RWPE1 (cell line): ENCODE measurements around the gene MINDY4.

ENCODE experiments used
- CTCF ChIA-PET: fragments of 350-600 bp; sonication (Branson Sonifier 250); formaldehyde crosslinking; extraction: SDS; loops from one replicate; lab custom pipeline; 2021; lab: Yijun Ruan, JAX
- POLR2A ChIA-PET: fragments of 400-600 bp; formaldehyde crosslinking; extraction: SDS; loops from one replicate; lab custom pipeline; 2020; ENCODE audit warnings: antibody characterized with exemption; ENCODE audit not compliant: low non-redundant PET; lab: Yijun Ruan, JAX
- DNase-seq: peaks from one replicate; pipeline ENCODE4 v3.0.0; 2012; ENCODE audit warnings: low spot score
- H3K27ac ChIP-seq: fragments of 450-650 bp; 2 replicates; pipeline ENCODE4 v1.5.1; 2017
- TF ChIP-seq, protein P1 (sequence below): fragments of 450-650 bp; conservative IDR thresholded peaks from 2 replicates; pipeline ENCODE4 v1.5.1; 2017; ENCODE audit warnings: low read depth, mild to moderate bottlenecking

Gene MINDY4

DNA sequence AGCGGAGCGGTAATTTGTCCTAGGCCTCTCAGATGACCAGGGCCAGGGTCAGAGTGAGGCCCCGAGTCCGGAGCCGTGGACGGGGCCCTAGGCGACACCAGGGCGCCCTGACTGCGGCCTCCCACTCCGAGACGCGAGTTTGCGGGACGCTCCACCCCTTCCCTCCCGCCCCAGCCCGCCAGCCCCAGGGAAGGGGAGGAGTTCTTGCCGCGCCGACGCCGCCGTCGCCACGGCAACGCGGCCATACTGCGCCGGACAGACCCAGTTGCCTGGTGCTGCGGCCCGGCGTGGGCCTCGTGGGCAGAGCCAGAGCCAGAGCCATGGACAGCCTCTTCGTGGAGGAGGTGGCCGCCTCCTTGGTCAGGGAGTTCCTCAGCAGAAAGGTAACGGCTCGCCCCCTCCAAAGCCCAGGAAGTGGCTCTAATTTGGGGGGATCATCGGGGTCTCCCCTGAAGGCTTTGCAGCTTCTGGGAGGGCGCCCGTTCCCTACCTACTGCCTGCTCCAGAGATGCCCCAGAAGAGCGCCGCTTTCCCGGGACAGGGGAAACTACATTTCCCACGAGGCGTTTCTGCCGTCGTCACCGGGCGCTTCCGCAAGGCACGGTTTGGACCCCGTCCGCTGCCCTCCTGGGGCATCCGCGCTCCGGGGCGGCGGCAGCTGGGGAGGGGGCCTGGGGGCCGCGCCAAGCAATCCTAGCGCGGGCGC, at the start of gene MINDY4:
MINDY4 (plus strand) TSS at position 244 of the 706 bp plus-strand sequence; CDS start at position 321, 77 bp downstream.
- ChIA-PET CTCF (interaction anchor here (0.6 kb wide), 1 partner anchor 187 kb away, joined by 3 read pairs; no protein-coding TSS in a partner anchor), POLR2A (no interaction called here)
- TF ChIP-seq, protein P1, sequence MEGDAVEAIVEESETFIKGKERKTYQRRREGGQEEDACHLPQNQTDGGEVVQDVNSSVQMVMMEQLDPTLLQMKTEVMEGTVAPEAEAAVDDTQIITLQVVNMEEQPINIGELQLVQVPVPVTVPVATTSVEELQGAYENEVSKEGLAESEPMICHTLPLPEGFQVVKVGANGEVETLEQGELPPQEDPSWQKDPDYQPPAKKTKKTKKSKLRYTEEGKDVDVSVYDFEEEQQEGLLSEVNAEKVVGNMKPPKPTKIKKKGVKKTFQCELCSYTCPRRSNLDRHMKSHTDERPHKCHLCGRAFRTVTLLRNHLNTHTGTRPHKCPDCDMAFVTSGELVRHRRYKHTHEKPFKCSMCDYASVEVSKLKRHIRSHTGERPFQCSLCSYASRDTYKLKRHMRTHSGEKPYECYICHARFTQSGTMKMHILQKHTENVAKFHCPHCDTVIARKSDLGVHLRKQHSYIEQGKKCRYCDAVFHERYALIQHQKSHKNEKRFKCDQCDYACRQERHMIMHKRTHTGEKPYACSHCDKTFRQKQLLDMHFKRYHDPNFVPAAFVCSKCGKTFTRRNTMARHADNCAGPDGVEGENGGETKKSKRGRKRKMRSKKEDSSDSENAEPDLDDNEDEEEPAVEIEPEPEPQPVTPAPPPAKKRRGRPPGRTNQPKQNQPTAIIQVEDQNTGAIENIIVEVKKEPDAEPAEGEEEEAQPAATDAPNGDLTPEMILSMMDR, result no peak
- DNase-seq, result peak; percentile 59
- H3K27ac ChIP-seq, result peak within 1 kb of the TSS; percentile 29

DNA sequence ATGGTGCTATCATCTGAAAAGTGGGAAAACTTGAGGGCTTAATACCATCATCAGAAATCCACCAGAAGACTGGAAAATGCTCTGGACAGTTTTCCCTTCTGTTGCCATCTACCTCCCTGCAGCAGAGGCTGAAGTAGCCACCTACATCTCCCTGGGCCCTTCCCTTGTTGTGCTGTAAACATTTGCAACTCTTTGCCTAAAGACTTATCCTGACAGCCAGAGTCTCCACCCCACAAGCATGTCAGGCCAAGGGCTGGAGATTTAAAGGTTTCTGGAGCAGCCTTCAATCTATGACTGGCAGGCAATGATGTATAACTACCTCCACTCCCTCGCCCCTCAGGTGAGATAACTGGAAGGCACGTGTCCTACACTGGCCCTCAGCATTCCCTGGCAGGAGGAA, 49.0 kb upstream of the MINDY4 start:
- TF ChIP-seq, protein P1, result no peak
- ChIA-PET POLR2A (no interaction called here), CTCF (no interaction called here)
- no peak overlapping the region for H3K27ac ChIP-seq
- DNase-seq, result no peak

DNA sequence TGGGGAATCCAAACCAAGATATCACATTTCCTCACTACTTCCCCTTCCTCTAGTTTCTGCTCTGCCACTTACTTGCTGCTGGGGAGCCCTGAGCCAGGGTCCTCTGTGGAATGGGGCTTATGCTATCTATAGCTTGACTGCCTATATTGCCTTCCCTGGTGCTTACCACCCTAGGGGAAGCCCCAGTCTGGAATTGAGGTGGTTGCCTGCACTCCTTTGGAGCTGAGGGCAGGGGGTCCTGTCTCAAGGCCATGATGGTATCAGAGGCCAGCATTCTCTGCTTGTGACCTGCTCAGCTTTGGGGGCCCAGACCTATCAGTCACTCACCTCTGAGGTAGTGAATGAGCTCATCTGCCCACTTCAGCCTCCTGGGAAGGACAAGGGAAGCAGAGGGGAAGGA, 48.5 kb upstream of the MINDY4 start:
- H3K27ac ChIP-seq, result no peak overlapping the region
- ChIA-PET CTCF (interaction anchor here (0.6 to 1.1 kb wide), 2 partner anchors 17 to 18 kb away, joined by 3 read pairs; no protein-coding TSS in a partner anchor), POLR2A (no interaction called here)
- TF ChIP-seq, protein P1, result no peak
- no peak for DNase-seq

DNA sequence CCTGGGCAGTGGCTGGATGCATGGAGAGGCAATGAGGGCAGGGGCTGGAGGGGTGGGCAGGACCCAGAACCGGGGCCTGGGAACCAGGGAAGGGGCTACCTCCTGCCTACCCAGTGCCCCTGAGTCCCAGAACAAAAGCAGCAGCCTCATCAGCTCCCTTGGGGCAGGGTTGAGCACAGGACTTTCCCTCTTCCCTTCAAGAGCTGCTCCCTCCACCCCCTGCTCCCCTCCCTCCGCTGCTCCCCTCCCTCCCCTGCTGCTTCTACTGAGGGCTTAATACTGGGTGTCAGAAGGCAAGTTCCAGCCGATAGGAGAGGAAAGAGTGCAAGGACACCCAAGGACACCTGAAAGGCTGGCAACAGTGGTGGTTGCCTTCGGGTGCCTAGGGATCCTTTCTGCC, 47.4 kb upstream of the MINDY4 start:
- no peak overlapping the region for H3K27ac ChIP-seq
- ChIA-PET POLR2A (no interaction called here), CTCF (interaction anchor here (1.1 kb wide), 1 partner anchor 17 kb away, joined by 3 read pairs; no protein-coding TSS in a partner anchor)
- TF ChIP-seq, protein P1, result no peak
- DNase-seq, result no peak

DNA sequence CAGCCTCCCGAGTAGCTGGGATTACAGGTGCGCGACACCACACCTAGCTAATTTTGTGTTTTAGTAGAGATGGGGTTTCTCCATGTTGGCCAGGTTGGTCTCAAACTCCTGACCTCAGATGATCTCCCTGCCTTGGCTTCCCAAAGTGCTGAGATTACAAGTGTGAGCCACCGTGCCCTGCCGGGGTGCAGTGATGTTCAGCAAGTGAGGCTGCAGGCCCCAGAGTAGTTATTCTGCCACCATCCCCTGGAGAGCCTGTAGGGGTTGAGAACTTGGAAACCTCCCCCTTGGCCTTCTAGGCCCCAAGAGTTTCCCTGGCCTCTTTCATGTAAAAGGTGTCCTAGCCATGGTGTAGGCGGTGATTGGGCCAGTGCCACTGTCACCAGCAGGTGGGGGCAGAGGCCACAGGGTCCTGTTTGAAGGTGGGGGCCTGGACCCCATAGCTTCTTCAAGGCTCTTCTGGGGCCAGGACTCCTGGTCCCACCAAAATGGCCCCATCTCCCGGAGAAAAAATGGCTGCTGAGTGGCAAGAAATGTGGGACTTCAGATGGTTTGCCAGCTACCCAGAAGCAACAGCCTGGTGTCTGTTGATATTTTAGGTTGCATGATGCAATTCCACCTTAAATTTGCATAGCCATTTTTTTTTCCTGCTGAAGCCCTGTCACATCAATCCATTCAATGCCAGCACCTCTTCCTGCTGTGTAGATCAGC, 44.8 kb upstream of the MINDY4 start:
- POLR2A ChIA-PET, result no interaction called here
- no peak for DNase-seq
- H3K27ac ChIP-seq, result no peak overlapping the region
- TF ChIP-seq, protein P1, result no peak
- CTCF ChIA-PET, result no interaction called here

DNA sequence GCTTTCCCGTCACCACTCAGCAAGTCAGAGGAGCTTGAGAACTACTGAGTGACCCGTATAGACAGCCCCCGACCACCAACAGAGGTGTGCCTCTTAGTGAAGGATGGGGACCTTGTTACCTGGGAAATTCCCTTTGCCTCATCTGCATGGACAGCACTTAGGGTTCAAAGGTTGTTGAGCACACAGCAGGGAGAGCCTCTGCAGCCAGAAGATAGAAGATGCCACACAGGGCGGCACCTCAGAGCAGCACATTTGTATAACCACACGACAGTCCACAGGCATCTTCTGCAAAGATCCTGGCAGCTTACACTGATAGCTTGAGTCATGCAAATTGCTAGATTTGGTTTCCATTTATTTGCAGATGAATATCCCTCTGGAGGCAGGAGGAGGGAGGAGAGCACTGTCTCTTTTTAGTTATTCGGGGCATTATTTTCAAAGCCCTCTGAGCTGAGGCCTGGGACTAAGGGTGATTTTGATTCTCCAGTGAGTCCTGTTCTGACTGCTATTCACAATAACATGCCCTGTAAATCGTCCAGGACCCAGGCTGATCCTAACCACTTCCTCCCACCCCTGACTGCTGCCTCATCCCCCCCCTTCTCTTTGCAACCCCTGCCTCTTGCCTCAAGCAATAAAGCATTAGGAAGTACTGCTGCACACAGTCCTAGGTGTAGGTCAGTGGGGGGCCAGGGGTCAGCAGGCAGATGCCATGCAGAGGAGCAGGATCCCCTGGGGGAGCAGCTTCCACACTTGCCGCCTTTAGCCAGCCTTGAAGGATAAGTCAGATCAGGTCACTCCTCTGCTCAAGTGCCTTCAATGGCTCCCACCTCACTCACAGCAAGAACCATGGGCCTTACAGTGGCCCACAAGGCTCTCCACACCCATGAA, 43.9 kb upstream of the MINDY4 start:
- H3K27ac ChIP-seq, result no peak overlapping the region
- CTCF ChIA-PET, result interaction anchor here (0.6 to 0.9 kb wide), 3 partner anchors 13 to 257 kb away, joined by 3 to 5 read pairs (median 4); no protein-coding TSS in a partner anchor
- TF ChIP-seq, protein P1, result no peak
- POLR2A ChIA-PET, result interaction anchor here (0.5 kb wide), 1 partner anchor 37 kb away, joined by 6 read pairs; no protein-coding TSS in a partner anchor
- no peak for DNase-seq
